Measurements from ENCODE around the gene ARAP1.

- TF ChIP-seq, protein P1, sequence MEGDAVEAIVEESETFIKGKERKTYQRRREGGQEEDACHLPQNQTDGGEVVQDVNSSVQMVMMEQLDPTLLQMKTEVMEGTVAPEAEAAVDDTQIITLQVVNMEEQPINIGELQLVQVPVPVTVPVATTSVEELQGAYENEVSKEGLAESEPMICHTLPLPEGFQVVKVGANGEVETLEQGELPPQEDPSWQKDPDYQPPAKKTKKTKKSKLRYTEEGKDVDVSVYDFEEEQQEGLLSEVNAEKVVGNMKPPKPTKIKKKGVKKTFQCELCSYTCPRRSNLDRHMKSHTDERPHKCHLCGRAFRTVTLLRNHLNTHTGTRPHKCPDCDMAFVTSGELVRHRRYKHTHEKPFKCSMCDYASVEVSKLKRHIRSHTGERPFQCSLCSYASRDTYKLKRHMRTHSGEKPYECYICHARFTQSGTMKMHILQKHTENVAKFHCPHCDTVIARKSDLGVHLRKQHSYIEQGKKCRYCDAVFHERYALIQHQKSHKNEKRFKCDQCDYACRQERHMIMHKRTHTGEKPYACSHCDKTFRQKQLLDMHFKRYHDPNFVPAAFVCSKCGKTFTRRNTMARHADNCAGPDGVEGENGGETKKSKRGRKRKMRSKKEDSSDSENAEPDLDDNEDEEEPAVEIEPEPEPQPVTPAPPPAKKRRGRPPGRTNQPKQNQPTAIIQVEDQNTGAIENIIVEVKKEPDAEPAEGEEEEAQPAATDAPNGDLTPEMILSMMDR (conservative IDR thresholded peaks at IDR 0.05; ENCODE audit: low read depth, low read length) = no peak
- TF ChIP-seq EZH2 (IDR thresholded peaks at IDR 0.05; ENCODE audit: borderline replicate concordance, low read depth, low read length, poor library complexity, severe bottlenecking) = no peak
Observed at GRCh38 chr11:72776117-72776843, 24.1 kb upstream of the ARAP1 start.

All from A673 (cell line).